ENCODE measurements around the gene CCDC18.
"Not testable (repeated sequence)": the region's sequence is repeated elsewhere in the genome, so short reads cannot be mapped to it uniquely, and the experiment has no call there.

DNA sequence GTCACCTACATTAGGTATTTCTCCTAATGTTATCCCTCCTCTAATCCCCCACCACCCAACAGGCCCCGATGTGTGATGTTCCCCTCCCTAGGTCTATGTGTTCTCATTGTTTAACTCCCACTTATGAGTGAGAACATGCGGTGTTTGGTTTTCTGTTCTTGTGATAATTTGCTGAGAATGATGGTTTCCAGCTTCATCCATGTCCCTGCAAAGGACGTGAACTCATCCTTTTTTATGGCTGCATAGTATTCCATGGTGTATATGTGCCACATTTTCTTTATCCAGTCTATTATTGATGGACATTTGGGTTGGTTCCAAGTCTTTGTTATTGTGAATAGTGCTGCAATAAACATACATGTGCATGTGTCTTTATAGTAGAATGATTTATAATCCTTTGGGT, 80.2 kb downstream of the CCDC18 start:
- TF ChIP-seq, protein P1, sequence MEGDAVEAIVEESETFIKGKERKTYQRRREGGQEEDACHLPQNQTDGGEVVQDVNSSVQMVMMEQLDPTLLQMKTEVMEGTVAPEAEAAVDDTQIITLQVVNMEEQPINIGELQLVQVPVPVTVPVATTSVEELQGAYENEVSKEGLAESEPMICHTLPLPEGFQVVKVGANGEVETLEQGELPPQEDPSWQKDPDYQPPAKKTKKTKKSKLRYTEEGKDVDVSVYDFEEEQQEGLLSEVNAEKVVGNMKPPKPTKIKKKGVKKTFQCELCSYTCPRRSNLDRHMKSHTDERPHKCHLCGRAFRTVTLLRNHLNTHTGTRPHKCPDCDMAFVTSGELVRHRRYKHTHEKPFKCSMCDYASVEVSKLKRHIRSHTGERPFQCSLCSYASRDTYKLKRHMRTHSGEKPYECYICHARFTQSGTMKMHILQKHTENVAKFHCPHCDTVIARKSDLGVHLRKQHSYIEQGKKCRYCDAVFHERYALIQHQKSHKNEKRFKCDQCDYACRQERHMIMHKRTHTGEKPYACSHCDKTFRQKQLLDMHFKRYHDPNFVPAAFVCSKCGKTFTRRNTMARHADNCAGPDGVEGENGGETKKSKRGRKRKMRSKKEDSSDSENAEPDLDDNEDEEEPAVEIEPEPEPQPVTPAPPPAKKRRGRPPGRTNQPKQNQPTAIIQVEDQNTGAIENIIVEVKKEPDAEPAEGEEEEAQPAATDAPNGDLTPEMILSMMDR (conservative IDR thresholded peaks at IDR 0.05 in 1 of 2, IDR thresholded peaks at IDR 0.05 in 1 of 2; ENCODE audit: extremely low read depth in 1 of 2, insufficient read depth in 1 of 2, low read depth in 1 of 2, low read length in 2 of 2) = not testable (repeated sequence)
- not testable (repeated sequence) for TF ChIP-seq EZH2 (IDR thresholded peaks at IDR 0.05; ENCODE audit: borderline replicate concordance, low read length)
